Measurements from ENCODE around the gene FXYD6.

FXYD6 gene

DNA sequence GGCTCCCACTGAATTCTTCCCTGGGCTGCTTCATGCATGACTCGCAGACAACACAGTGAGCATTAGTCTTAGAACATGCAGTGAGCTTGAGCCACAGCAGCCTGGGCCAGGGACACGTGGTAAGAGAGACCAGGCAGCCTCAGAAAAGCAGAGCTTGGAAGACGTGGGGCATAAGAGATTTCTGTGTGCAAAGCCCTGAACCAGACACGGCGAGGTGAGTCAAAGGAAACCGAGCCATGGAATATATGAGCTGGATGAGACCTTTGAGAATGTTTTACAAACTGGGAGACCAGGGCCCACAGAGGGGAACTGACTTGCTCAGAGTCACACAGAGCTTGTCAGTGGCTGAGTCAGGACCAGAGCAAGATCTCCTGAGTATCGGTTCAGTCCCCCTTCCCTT, 8.5 kb upstream of the FXYD6 start:
- DNase-seq (ENCODE audit: low read depth) = no peak

DNA sequence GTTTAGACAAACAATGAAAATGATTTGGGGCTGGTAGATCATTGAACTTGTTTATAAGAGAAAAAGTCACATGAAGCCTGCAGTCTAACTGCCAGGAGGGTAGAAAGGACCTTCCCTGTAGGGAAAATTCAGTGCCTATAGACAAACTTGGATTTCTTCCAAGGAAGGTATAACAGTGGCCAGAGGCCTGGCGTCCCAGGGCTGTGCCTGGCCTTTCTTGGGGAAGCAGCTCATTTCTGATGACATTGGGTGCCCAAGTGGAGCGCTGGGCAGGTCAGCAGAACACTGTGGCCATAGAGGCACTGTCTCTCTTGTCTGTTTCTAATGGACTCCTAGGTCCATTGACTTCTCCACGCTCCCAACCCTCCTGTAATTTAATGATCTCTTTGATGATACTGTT, 6.6 kb upstream of the FXYD6 start:
- no peak for DNase-seq (ENCODE audit: low read depth)

DNA sequence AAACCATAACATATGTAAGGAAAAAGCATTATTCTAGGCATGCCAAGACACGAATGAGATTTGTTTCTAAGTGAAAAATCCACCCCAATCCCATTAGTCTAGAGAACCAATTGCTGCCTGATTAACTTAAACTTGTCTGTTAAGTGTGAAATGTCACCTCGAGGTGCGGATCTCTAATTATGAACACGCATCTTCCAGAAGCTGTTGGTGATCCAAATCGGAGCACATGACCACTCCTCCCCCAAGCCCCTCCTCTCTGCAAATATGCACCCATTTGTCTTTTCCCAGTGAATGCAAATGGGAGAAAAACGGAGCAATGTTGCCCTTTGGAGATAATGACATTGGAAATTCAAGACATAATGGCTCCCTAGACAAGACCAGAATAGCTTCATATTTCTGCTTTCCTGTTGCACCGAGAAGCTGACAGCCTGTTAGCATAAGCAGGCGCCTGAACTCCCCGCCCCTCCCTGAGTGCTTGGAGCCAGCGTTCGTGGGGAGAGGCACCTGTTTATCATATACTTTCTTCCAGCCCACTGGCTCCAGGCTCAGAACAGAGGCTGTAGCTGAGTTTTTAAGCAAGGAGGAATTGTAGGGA, 6.0 kb upstream of the FXYD6 start:
- DNase-seq (ENCODE audit: low read depth) = no peak

DNA sequence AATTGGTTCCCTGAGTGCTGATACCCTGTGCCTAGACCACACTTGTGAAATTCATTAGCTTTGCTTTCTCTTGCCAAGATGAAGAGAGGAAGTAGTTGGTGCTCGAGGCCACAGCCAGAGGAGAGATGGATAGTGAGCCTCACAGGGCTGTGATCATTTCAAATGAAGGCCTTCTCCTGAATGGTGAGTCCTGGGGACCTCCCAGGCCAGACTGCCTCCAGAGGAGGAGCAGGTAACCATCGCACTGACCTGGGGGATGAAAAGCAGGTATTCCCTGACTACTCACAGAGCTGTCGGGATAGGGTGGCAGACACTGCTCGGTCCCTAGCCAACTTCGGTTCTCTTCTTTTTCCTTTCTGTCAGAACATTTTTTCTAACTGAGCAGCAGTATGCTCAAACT, 4.8 kb upstream of the FXYD6 start:
- DNase-seq (ENCODE audit: low read depth) = no peak

DNA sequence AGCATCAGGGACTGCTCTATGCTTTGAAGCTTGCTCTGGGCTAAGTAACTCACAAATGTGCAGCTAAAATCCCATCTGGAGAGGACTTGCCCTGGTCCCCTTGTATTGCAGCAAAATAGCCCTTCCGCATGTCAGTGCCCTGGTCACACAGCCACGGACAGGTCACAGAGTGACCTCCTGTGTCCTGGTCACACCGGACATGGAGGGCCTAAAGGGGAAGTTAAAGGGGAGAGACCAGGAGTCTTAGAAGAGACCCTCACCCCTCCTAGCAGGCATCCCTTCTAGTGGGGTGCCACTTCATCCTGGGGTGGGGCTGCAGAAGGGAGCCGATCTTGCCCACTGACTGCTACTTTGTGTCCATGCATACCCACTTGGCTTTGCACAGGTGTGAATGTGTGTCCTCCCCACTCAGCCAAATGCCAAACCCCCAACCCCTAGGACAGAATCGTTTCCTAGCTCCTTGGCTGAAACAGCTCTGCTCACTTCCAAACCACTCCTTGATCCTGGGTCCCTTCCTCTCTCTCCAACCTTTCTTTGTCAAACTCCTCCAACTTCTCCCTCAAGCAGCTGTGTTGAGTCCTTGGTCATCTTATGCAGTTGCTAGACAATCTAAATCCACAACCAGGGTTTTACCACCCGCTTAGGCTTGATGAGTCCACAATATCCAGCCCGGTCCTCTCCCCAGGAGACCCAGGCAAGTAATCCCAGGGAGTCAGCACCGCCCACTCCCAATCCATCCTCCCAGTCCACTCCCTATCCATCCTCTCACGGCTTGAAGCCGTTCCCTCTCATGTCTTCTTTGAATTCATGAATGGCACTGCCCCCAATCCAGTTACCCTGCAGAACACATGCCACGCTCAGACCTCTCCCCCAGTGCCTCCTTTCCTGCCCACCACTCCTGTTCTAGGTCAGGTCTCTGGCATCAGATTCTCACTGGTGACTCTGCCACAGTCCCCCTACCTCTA, 3.3 kb upstream of the FXYD6 start:
- no peak for DNase-seq (ENCODE audit: low read depth)

DNA sequence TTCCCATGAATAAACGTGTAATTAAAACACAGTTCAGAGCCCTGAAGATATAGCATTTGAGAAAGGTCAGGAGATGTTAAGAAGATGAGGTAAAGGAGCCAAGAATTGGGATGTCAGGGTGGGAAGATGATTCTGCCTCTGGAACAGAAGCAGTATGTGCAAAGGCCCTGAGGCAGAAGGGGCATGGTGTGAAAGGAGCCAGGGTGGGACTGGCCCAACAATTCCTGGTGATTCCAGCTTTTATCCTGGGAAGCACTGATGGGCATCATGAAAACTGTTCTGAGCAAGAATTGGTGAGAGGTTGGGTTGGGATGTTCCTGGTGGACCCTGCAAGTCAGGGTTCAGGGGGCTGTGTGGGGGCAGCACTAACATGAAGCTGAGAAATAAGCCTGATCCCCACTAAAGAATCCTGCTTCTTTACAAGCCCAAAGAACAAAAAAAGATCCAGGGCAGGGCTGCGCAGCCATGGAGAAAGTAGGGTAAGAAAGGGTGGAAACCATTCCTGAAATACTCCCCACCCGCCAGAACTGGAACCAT, 2.5 kb upstream of the FXYD6 start:
- DNase-seq (ENCODE audit: low read depth) = no peak

DNA sequence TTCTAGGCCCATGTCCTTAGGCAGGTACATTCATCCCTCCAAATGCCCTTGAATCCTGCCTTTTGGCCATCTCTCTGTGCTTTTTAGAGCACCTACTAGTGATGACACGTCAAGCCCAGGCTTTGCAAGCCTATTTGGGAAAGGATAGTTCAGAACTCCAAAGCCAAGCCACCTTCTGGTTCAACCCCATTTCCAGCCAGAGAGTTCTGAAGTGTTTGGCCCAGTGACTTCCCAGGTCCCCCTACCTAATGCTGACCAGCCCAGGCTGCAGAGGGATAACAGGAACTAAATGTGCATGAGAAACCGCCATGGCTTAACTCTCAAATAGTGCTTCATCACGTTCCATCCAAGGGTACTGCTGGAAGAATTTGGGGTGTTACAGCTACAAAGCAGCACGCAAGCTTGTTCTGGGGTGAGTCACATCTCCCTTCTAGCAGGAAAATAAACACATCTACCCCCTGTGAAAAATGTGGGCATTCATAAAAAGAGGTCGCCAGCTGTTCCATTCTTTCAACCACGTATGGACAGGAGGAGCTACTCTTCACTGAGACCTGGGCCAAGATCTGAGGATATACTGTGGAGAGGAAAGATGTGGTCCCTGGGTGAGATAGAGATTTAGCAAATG, 2.0 kb upstream of the FXYD6 start:
- DNase-seq (ENCODE audit: low read depth) = no peak

DNA sequence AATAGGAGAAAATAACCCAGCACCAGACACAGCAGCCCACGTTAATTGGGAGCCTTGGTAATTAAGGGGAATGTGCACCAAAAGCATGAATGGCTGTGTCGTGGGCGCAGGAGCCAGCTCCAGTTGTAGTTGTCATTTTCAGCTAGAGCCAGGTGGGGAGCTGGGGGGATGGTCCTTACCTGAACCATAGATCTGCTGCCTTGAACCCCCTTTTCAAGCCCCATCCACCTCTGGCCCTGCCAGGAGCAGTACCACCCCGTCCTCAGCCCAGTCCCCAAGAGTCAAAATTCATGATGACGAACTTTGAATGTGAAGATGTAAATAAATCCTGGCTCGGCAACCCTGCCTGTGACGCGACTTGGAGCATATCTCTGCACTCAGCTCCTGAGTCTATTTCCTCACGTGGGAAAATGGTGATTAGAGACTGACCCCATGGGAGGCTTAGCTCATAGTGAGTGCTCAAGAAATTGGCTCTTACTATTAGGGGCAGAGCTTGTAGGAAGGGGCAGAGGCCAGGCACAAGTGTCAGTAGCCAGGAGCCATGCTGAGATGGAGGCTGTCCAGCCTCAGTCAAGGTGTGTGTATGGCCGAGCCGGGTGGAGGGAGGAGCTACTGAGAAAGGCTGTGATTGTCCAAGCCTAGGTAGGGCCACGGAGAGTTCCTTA, 794 bp upstream of the FXYD6 start:
- no peak for DNase-seq (ENCODE audit: low read depth)

DNA sequence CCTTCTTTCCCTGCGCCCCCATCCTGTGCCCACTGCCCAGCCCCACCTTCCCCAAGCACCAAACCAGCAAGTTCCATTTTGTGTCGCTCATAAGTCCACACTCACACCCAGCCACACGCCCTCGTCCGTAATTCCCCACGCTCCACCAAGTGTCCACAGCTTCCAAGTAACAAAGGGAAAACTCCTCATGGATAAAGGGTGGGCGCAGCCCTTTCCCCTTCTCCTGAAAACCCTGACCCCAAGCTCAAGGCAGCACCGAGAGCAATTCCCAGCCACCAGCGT, 458 bp downstream of the FXYD6 start:
- no peak for DNase-seq (ENCODE audit: low read depth)

DNA sequence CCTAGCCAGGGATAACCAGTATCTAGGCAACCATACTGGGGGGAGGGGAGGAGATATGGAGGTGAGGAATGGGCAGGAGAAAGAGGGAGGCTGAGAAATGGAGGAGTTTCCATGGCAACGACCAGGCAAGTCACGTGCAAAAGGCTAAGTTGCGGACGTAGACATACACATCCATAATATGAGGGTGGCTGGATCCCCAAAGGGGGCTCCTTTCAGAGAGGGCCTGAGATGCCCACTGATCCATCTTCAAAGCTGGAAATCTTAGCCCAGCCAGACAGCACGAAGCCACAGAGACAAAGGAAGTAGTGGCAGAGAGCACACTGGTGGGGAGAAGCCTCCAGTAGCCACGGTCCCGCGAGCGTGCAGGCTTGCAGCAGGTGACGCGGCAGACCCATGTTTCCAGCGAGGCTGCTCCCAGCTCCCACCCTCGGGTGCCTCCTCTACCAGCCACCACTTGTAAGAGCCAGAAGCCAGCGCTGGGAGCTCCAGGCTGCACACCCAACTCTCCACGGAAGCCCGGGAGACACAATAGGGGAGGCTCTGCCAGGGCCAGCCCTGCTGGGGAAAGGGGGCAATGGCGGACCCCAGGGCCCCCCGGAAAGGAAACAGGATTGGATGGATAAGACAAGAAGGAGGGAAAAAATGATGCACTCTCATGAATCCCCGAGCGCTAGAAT, 938 bp downstream of the FXYD6 start:
- no peak for DNase-seq (ENCODE audit: low read depth)

DNA sequence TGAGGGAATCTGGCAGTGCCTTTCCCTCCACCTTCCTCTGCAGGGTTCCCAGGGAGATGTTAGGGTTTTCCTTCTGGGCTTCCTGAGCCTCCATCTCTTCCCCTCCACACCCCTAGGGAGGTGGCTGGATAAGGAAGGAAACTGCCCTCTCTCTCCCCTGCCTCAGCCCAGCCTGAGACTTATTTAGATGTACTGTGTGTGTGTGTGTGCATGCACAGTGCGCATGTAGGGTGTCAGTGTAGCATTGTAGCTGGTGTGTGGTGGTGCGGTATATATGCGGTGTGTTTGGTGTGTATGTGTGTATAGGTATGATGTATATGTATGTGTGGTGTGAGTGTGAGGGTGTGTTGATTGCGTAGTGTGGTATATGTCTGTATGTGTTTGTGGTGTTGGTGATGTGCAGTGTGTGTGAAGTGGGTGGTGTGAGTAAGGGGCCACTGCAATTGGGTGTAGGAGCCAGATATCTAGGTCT, 1.5 kb downstream of the FXYD6 start:
- DNase-seq (ENCODE audit: low read depth) = no peak

DNA sequence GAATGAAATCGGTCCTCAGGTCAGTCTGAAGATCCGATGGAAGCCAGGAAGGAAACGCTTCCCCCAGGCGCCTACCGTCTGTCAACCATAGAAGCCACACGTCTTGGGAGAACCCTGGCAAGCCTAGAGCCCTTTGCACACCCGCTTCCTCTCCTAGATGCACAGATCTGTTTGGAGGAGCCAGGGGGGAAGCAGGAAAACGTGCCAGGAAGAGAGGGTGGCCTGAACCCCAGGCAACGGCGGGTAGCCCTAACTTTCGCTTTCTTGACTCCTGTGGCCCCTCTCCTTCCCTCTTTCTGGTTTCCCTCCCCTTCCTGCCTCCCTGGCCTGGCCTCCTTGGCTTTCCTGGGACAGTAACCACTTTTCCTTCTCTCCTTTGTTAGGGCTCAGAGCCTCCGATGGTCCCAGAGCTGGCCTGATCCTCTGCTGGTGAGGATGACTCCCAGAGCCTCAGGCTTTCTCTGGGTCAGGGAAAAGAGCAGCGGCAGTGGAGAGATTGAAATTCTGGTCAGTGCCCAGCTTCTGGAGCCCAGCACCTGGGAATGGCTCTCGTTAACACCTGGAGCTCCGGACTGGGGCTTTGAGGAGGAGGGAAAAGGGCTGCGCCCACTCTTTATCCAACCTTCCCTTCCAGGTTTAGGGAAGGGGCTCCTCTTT, 2.1 kb downstream of the FXYD6 start:
- no peak for DNase-seq (ENCODE audit: low read depth)

DNA sequence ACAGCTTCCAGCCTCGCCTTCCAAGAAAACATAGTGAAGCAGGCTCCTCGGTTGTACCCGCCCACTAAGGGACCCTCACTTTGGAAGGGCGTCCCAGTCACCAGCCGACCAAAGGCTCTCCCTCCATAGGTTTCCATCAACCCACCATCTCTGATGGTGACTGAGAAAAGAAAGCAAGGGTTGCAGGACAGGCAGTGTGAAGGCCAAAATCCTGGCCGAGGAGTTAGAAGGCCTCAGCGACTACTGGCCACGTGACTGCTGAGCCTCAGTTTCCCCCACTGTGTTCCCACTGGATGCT, 2.7 kb downstream of the FXYD6 start:
- DNase-seq (ENCODE audit: low read depth) = no peak

DNA sequence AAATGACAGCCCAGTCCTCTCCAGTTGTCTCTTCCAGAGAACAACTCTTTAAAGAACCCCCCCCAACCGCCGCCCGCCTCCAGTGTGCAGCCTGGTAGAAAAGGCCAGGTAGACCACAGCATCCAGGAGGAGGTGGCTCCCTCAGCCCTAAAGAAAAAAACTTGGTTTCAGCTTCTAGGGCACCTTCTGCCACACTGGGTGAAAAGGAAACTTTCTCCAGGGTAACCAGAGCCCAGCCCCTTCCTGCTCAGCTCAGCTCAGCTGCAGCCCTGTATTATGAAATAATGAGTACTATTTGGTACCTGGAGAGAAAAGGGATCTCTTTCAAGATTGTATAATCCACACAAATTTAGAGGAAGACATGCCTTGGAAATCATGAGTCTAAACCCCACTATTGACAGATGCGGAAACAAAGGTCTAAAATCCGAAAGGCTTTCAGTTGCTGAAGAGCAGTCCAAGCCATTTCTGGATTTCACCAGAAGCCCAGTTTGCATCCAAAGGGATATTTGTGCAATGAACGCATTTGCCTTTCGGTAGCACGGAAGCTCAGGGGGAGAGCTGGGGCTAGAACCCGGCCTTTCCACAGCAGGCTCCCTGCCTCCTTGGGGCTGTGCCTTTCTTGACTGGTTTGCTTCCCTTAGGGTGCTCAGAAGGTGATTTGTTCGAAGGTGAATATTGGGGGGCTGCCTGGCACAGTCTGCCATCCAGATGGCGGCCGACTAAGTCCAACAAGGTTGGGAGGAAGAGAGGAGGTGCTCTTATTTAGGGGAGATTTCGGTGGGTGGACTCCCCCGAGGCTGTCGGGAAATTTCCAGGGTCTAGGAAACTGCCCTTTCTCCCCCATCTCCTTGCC, 3.3 kb downstream of the FXYD6 start:
- DNase-seq (ENCODE audit: low read depth) = no peak

DNA sequence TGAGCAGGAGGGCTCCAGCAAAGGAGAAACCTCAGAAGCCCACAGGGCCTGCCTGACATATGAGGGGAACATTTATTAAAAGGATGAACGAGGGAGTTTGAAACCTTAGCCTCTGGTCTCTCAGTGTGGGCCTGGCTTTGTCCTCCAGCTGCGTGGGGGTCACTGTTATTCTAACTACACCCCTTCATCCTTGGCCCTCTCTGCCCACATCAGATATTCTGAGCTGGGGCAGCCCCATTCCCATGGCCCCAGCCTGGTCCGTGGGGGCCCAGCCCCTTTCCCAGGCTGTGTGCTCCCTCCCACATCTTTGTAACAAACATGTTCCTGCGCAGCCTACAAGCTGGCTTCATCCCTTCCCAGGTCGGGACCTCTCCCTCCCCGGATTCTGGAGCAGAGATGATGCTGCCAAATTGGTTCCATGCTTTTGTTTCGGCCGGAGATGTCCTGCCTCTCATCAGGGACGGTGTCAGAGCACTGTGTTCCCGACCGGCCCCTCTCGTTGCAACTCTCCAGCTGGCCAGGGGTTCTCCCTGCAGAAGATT, 4.0 kb downstream of the FXYD6 start:
- DNase-seq (ENCODE audit: low read depth) = no peak

DNA sequence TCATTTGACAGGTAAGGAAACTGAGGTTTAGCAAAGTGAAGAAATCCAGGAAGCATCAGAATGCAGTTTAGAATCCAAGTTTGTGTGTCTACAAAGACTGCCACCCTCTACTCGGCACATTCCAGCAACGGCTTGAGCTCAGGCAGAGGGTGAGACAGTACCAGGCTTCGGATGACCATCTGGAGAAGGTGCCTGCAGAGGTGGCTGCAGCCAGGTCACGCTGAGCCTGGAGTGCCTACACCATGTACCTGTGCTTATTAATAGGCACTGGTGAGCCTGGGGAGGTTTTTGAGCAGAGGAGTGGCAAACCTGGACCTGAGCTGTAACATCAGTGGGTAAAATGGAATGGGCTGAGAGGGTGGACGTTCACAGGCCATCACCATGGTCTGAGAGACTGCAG, 4.7 kb downstream of the FXYD6 start:
- no peak for DNase-seq (ENCODE audit: low read depth)

DNA sequence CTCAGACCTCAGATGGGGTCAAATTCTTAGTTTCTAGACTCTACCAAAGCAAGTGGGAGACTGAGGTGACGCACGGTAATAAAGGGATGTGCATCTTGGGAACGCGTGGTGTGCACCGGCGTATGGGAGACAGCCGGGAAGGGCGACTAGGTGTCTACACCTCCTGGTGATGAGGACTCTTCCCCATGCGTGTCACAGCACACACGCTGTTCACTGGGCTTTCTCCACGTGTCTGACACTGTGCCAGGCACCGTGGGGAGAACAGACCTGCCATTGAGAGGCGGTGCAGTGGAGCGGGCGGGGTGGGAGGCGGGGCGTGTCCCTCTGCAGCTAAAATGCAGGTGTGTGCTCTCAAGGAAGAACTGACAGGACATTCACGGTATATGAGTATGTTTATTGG, 5.3 kb downstream of the FXYD6 start:
- DNase-seq (ENCODE audit: low read depth) = no peak

DNA sequence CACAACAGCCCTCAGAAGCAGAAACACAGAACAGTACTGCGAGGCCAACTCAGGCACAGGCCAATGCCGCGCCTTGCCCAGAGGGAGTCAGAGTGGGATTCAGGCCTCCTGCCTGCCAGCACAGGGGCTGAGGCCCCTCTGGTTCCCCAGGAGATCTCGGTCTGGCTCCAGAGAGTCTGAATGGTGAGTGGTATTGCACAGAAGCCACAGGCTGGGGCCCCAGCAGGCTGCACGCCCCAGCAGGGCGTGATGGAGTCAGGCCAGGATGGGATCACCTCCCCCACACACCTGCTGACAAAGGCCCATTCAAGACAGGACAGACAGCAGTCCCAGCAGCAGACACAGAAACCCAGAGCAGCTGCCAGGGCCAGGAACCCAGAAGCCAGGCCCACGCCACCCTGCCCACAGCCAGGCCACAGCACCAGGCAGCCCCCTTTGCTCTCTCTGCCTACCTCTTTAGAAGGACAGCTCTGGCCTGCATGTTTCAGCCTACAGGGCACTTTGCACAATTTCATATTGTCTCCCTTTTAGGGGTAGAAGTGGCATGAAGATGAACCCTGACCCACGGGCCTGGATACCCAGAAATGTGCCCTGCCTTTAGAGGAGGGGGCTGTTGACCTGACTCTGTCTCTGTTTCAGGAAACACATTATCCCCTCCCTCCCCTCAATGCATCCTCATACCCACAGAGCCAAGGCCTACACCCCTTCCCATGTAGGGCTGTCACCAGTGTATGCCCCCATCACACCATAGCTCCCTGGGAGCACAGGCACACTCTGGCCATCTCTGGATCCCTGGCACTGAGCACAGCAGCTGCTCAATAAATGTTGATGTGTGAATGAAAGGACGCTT, 6.1 kb downstream of the FXYD6 start:
- DNase-seq (ENCODE audit: low read depth) = no peak

DNA sequence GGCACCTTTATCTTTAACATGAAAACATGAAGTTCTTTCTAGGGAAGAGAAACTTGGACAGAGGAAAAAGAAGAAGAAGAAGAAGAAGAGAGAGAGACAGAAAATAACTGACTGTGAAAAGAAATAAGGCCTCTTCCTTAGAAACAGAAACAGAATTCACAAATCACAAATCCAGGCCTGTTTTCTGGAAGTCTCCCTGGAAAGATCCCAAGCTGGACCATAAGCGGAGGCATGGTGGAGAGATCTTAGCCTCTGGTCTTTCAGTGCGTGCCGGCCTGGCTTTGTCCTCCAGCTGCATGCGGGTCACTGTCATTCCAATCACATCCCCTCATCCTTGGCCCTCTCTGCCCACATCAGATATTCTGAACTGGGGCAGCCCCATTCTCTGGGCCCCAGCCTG, 6.9 kb downstream of the FXYD6 start:
- no peak for DNase-seq (ENCODE audit: low read depth)
